HG03442 (cell line): ENCODE results near the gene PAWR.
"Not testable (repeated sequence)": the region's sequence is repeated elsewhere in the genome, so short reads cannot be mapped to it uniquely, and the experiment has no call there.

Experiments
- ATAC-seq: cut with Tn5 transposase; IDR thresholded peaks from one replicate; pipeline ENCODE4 v1.9.1; 2021; ENCODE audit warnings: mild to moderate bottlenecking, moderate library complexity; ENCODE audit not compliant: unreplicated experiment

PAWR gene

GRCh38 chr12:79687711-79688260 lies 3.0 kb downstream of the PAWR start:
- no peak for ATAC-seq

DNA sequence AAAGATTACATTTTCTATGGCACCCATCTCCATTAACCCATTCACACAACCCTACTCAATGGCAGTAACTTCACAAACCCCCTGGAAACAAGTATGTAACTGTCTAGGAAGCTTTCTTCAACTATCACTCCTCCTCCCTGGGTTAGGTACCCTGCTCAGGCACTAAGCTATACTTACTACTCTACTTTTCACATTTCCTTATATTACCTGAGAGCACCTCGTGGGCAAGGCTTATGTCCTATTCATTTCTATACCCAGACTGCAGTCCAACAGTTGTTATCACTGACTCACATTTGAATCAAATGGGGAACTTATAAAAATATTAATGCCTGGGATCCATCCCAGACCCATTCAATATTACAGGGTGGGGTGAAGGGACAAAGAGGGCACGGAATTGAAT lies 4.6 kb downstream of the PAWR start:
- no peak for ATAC-seq

DNA sequence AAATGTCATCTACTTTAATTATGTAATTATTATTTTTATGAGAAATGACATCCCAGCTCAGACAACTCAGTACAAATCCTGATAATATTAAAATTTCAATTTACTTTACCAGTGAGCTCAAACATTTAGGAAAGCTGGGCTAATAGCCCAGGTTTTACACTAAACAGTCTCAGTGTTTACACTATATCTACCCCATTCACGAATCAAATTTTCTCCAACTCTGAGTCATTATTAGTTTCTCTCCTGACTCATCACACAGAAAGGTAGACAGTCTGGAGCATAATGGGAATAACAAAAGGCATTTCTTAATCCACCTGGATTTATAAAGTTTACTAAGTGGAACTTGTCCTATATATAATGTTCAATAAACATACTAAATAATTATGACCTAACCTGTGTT lies 5.7 kb downstream of the PAWR start:
- ATAC-seq: no peak

DNA sequence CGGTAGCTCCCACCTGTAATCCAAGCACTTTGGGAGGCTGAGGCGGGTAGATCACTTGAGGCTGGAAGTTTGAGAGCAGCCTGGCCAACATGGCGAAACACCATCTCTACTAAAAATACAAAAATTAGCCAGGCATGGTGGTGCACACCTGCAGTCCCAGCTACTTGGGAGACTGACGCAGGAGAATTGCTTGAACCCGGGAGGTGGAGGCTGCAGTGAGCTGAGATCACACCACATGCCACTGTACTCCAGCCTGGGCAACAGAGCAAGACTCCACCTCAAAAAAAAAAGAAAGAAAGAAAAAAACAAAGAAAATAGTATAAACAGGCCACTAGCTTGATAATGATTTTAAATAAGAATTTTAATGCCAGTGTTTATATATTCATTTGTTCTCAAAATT lies 6.4 kb downstream of the PAWR start:
- not testable (repeated sequence) for ATAC-seq

DNA sequence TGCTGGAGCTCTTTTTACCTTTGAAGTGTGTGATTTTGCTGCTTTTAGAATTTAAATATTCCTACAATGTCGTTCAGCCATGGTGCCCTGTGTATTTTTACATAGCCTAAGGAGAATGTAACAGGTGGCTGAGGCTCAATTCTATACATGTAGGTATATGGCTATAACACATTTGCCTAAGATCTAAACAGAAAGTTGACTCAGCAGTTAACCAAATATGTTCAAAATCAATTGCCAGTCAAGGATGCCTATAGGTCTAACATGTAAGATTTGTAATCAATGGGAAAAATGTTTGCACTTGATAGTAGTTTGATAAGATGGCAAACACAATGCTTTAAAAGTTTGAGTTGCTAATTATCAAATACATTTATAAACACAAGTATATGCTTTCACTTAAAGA lies 8.2 kb downstream of the PAWR start:
- ATAC-seq: no peak

DNA sequence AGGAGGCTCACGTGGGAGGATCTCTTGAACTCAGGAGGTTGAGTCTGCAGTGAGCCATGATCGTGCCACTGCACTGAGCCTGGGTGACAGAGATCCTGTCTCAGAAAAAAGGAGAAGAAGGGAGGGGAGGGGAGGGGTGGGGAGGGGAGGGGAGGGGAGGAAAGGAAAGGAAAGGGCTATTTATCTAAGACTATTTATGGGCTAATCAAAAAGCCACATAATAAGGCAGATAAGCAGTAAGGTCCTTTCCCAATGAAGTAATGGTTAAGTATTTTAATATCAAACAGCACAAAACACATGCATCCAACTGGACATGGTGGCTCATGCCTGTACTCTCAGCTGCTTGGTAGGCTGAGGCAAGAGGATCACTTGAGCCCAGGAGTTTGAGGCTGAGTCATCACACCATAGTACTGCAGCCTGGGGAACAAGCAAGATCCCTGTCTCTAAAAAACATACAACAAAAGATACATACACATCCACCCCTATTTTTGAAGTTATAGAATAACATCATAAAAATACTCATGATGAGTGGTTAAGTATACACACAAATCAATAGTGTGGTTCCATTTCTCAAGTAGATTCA lies 9.7 kb downstream of the PAWR start:
- no peak for ATAC-seq

GRCh38 chr12:79680051-79680450 lies 10.7 kb downstream of the PAWR start:
- ATAC-seq: no peak

GRCh38 chr12:79678306-79678705 lies 12.5 kb downstream of the PAWR start:
- ATAC-seq: no peak

GRCh38 chr12:79677672-79678071 lies 13.1 kb downstream of the PAWR start:
- no peak for ATAC-seq

DNA sequence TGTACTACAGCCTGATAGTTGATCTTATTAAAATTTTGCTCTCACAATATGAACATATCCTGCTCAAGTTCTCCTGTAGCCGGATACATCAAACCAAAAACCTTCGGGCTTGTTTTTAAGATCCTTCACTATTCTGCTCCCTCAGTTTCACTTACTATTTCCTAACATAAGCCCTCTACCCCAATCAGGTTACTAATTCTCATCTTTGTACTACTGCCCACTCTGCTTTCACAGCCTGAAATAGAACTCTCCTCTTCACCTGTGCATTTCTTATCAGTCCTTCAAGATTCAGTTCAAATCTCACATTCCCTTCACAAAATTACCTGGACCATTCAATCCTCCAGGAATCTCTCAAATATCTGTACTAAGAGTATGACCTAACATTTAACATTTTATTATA lies 14.2 kb downstream of the PAWR start:
- ATAC-seq: peak; percentile 56

DNA sequence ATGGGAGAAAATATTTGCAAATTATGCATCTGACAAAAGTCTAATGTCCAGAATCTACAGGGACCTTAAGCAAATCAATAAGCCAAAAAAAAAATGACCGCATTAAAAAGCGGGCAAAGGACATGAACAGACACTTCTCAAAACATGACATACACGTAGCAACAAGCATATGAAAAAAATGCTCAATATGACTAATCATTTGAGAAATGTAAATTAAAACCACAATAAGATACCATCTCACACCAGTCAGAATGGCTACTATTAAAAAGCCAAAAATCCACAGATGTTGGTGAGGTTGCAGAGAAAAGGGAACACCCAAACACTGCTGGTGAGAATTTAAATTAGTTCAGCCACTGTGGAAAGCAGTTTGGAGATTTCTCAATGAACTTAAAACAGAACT lies 16.1 kb downstream of the PAWR start:
- no peak for ATAC-seq

- no peak for ATAC-seq
Measured at GRCh38 chr12:79673354-79673753, 17.4 kb downstream of the PAWR start.

DNA sequence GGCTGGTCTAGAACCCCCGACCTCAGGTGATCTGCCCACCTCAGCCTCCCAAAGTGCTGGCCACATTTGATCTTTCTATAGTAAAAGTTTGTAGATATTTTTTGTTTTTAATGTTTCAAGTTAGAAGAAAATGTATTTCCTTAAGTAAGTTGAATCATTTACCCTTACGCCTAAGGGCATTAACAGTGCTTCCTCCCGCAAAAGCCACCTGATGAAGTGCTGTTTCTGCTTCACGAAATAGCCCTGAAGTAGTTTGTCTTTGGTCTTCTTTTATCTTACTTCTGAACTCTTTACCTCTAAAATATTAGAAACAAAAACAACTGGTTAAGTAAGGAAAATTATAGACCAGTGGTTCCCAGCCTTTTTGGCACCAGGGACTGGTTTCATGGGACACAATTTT lies 22.7 kb downstream of the PAWR start:
- ATAC-seq: no peak

- no peak for ATAC-seq
Measured at GRCh38 chr12:79665212-79665887, 25.4 kb downstream of the PAWR start.

GRCh38 chr12:79664518-79664917 lies 26.2 kb downstream of the PAWR start:
- no peak for ATAC-seq

GRCh38 chr12:79662046-79662811 lies 28.5 kb downstream of the PAWR start:
- ATAC-seq: no peak

- ATAC-seq: no peak
Measured at GRCh38 chr12:79661629-79662028, 29.1 kb downstream of the PAWR start.

GRCh38 chr12:79659961-79660431 lies 30.8 kb downstream of the PAWR start:
- no peak for ATAC-seq

DNA sequence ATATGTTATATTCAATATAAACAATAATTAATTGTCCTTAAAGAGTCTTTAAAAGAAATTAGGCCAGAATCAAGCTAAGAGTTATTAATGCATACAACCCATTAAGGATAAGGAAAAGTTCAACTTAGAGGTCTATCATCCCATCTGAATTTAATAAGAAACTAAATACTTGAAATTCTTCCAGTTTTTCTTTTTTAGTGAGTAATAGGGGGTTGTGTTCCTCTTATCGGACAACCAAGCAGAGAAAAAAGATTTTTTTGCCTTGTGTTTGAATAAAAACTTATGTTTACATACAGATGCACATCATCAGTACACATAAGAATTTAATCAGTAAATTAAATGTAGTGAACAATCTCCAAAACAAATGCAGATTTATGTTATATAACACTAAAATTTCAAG lies 32.5 kb downstream of the PAWR start:
- no peak for ATAC-seq

DNA sequence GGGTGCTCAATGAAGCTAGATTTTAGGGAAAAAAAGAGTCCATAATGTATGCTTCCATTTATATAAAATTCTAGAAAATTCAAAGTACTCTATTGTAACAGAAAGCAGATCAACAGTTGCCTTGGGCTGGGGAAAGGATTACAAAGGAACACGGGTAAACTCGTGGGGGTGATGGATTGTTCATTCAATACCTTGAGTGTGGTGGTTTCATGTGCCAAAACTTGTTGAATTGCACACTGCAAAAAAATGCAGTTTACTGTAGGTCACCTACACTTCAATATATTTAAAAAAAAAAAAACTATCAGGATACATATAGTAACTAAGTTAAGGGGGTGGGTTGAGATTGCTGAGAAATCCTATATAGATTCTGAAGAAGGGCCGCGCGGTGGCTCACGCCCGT lies 33.6 kb downstream of the PAWR start:
- ATAC-seq: no peak

- no peak for ATAC-seq
Measured at GRCh38 chr12:79655036-79655435, 35.7 kb downstream of the PAWR start.

DNA sequence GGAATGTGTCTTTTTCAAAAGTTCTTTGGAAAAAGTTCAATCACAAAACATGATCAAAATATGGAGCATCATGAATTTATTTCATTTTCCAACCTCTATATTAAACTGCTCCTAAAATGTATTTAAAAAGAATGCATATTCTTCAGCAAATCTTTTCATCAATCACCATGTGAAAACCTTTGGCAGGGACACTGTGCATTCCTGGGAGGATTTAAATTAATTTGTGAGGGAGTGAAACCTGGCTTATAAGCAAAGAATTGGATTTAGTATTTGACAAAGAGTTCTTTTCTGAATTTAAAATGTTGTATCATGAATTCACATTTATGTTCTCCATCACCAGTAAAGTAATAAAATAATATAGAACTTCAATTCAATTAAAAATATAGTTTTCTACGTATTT lies 38.2 kb downstream of the PAWR start:
- no peak for ATAC-seq
